KMS-11 (cell line): ENCODE data around the gene COPG1.

ENCODE experiments used
- H2AFZ ChIP-seq: fragments of 200-600 bp; sonication (generic); 2 replicates; pipeline ENCODE4 v1.6.1; 2016; ENCODE audit warnings: antibody characterized with exemption, mixed run types, low read depth
- H3K27ac ChIP-seq: fragments of 200-600 bp; sonication (generic); 2 replicates; pipeline ENCODE4 v1.6.1; 2016; ENCODE audit warnings: mild to moderate bottlenecking, mixed run types
- H3K27me3 ChIP-seq: fragments of 200-600 bp; sonication (generic); 2 replicates; pipeline ENCODE4 v1.6.1; 2017; ENCODE audit warnings: mild to moderate bottlenecking, low read depth, mixed run types, moderate library complexity; ENCODE audit not compliant: insufficient read depth
- H3K36me3 ChIP-seq: fragments of 200-600 bp; sonication (generic); 2 replicates; pipeline ENCODE4 v1.6.1; 2017; ENCODE audit warnings: mild to moderate bottlenecking, mixed run types; ENCODE audit not compliant: insufficient read depth
- H3K4me1 ChIP-seq: fragments of 200-600 bp; sonication (generic); 2 replicates; pipeline ENCODE4 v1.6.1; 2016; ENCODE audit warnings: mild to moderate bottlenecking, low read depth, mixed run types; ENCODE audit not compliant: poor library complexity, severe bottlenecking
- H3K4me2 ChIP-seq: fragments of 200-600 bp; sonication (generic); 2 replicates; pipeline ENCODE4 v1.7.0; 2016; ENCODE audit warnings: mild to moderate bottlenecking, mixed run types
- H3K4me3 ChIP-seq: fragments of 200-600 bp; sonication (generic); IDR thresholded peaks from 2 replicates; pipeline ENCODE4 v1.6.1; 2017; ENCODE audit warnings: low read depth, low read length, mixed read lengths; ENCODE audit not compliant: insufficient read depth
- H3K79me2 ChIP-seq: fragments of 200-600 bp; sonication (generic); 2 replicates; pipeline ENCODE4 v1.6.1; 2016; ENCODE audit warnings: low read depth, mixed run types; ENCODE audit not compliant: insufficient read depth
- H3K9ac ChIP-seq: fragments of 200-600 bp; sonication (generic); 2 replicates; pipeline ENCODE4 v1.6.1; 2016; ENCODE audit warnings: mild to moderate bottlenecking, mixed run types
- H4K20me1 ChIP-seq: fragments of 200-600 bp; sonication (generic); 2 replicates; pipeline ENCODE4 v1.6.1; 2016; ENCODE audit warnings: mild to moderate bottlenecking, mixed run types; ENCODE audit not compliant: insufficient read depth
- CTCF ChIP-seq: fragments of 200-600 bp; sonication (generic); conservative IDR thresholded peaks from 2 replicates; pipeline ENCODE4 v1.6.1; 2017; ENCODE audit warnings: low read depth, mild to moderate bottlenecking, antibody characterized with exemption, low read length, moderate library complexity, mixed read lengths

Gene COPG1

GRCh38 chr3:129224984-129225393, 24.4 kb upstream of the COPG1 start:
- Histone ChIP-seq H2AFZ (no peak overlapping the region), H3K4me1 (no peaks in the 10 kb centered on the region), H3K36me3 (no peaks in the 10 kb centered on the region), H3K79me2 (no peaks in the 10 kb centered on the region), H3K4me2 (no peak overlapping the region), H3K27me3 (no peaks in the 10 kb centered on the region), H3K4me3 (no peak overlapping the region), H4K20me1 (no peaks in the 10 kb centered on the region), H3K9ac (no peak overlapping the region), H3K27ac (no peak overlapping the region)
- no peak for TF ChIP-seq CTCF

GRCh38 chr3:129226374-129226773, 23.0 kb upstream of the COPG1 start:
- no peaks in the 10 kb centered on the region for H3K27me3 ChIP-seq
- no peak overlapping the region for H3K4me2 ChIP-seq
- H2AFZ ChIP-seq = no peak overlapping the region
- H3K27ac ChIP-seq = no peak overlapping the region
- no peaks in the 10 kb centered on the region for H3K79me2 ChIP-seq
- no peak overlapping the region for H3K9ac ChIP-seq
- no peak overlapping the region for H3K4me3 ChIP-seq
- no peaks in the 10 kb centered on the region for H3K4me1 ChIP-seq
- H4K20me1 ChIP-seq = no peaks in the 10 kb centered on the region
- H3K36me3 ChIP-seq = no peaks in the 10 kb centered on the region
- TF ChIP-seq CTCF = no peak

- Histone ChIP-seq H2AFZ (no peak overlapping the region), H3K4me2 (no peak overlapping the region), H3K27ac (no peak overlapping the region), H4K20me1 (no peaks in the 10 kb centered on the region), H3K79me2 (no peaks in the 10 kb centered on the region), H3K4me3 (no peak overlapping the region), H3K27me3 (no peaks in the 10 kb centered on the region), H3K4me1 (no peaks in the 10 kb centered on the region), H3K36me3 (no peaks in the 10 kb centered on the region), H3K9ac (no peak overlapping the region)
- no peak for TF ChIP-seq CTCF
Observed at GRCh38 chr3:129228891-129229585, 20.4 kb upstream of the COPG1 start.

- TF ChIP-seq CTCF = no peak
- no peaks in the 10 kb centered on the region for H3K79me2 ChIP-seq
- H3K36me3 ChIP-seq = no peaks in the 10 kb centered on the region
- H3K9ac ChIP-seq = no peak overlapping the region
- no peak overlapping the region for H3K4me2 ChIP-seq
- no peaks in the 10 kb centered on the region for H4K20me1 ChIP-seq
- no peak overlapping the region for H2AFZ ChIP-seq
- no peak overlapping the region for H3K27ac ChIP-seq
- H3K4me3 ChIP-seq = no peak overlapping the region
- no peaks in the 10 kb centered on the region for H3K27me3 ChIP-seq
- H3K4me1 ChIP-seq = no peaks in the 10 kb centered on the region
Observed at GRCh38 chr3:129230311-129231019, 18.9 kb upstream of the COPG1 start.
